GM12892 (cell line): ENCODE results near the gene NT5DC1.

Source experiments
- POLR2A ChIP-seq: IDR thresholded peaks from 2 replicates; pipeline ENCODE4 v1.6.1; 2011; ENCODE audit warnings: low read depth, low read length, control low read depth
- POLR2AphosphoS5 ChIP-seq: IDR thresholded peaks from 2 replicates; pipeline ENCODE4 v1.6.1; 2011; ENCODE audit warnings: low read depth, low read length, control low read depth

DNA sequence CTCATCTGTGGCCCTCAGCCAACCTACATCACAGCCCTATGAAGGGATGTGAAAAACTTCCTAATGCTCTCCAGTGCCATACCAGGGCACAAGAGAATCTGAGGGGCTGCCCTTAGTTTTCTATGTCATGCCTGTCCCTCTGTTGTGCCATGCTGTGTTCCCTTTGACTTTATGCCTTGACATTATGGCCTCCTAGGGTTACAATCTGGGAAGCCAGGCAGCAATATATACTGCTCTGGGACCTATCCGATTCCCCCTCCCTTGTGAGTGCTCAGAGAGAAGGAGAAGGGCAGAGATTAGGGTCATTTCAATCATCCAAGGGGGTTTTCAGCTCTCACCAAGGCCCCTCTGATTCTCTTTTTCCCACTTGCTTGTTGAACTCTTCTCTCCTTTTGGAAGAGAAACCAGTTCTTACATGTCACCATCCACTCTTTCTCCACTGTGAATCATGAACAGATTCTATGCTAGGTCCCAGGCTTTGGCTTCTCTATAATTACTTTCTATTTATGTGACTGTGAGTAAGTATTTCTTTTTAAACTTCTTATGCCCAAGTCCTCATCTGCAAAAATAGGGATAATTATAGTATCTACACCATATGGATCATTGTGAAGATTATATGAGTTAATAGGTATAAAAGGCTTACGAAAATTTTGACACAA lies 25.8 kb upstream of the NT5DC1 start:
- TF ChIP-seq POLR2A (no peak), POLR2AphosphoS5 (no peak)
